ENCODE data around the gene KLF6.

The KLF6 gene

GRCh38 chr10:3787816-3788215, 2.8 kb upstream of the KLF6 start:
- DNase-seq (ENCODE audit: low spot score), result no peak

- no peak for DNase-seq (ENCODE audit: low spot score)
Observed at GRCh38 chr10:3787016-3787400, 2.0 kb upstream of the KLF6 start.

- no peak for DNase-seq (ENCODE audit: low spot score)
Observed at GRCh38 chr10:3786295-3787015, 1.4 kb upstream of the KLF6 start.

GRCh38 chr10:3785851-3786271, 852 bp upstream of the KLF6 start:
- DNase-seq (ENCODE audit: low spot score), result no peak

- peak; percentile 89 for DNase-seq (ENCODE audit: low spot score)
Observed at GRCh38 chr10:3785251-3785850, 342 bp upstream of the KLF6 start.

GRCh38 chr10:3783682-3784432, 1.2 kb downstream of the KLF6 start:
- no peak for DNase-seq (ENCODE audit: low spot score)

- no peak for DNase-seq (ENCODE audit: low spot score)
Observed at GRCh38 chr10:3783316-3783681, 1.7 kb downstream of the KLF6 start.

GRCh38 chr10:3782451-3783315, 2.3 kb downstream of the KLF6 start:
- peak; percentile 79 for DNase-seq (ENCODE audit: low spot score)

- DNase-seq (ENCODE audit: low spot score), result no peak
Observed at GRCh38 chr10:3782146-3782450, 2.9 kb downstream of the KLF6 start.

- no peak for DNase-seq (ENCODE audit: low spot score)
Observed at GRCh38 chr10:3781468-3782145, 3.4 kb downstream of the KLF6 start.

- DNase-seq (ENCODE audit: low spot score), result no peak
Observed at GRCh38 chr10:3780771-3781467, 4.1 kb downstream of the KLF6 start.

- no peak for DNase-seq (ENCODE audit: low spot score)
Observed at GRCh38 chr10:3780021-3780770, 4.8 kb downstream of the KLF6 start.

- DNase-seq (ENCODE audit: low spot score), result no peak
Observed at GRCh38 chr10:3779158-3779741, 5.8 kb downstream of the KLF6 start.

GRCh38 chr10:3778692-3779157, 6.3 kb downstream of the KLF6 start:
- no peak for DNase-seq (ENCODE audit: low spot score)

- DNase-seq (ENCODE audit: low spot score), result no peak
Observed at GRCh38 chr10:3777981-3778691, 6.9 kb downstream of the KLF6 start.

- DNase-seq (ENCODE audit: low spot score), result peak; percentile 63
Observed at GRCh38 chr10:3776796-3777571, 8.0 kb downstream of the KLF6 start.

- DNase-seq (ENCODE audit: low spot score), result no peak
Observed at GRCh38 chr10:3775696-3776551, 9.1 kb downstream of the KLF6 start.
